NCI-H187 treated with DMSO at 0.1 percent for 48 hours (cell line): ENCODE data around the gene UBE2E2.

Experiments used
- DNase-seq: peaks from one replicate; lab custom pipeline; 2025; lab: John Stamatoyannopoulos, UW

UBE2E2 gene

DNA sequence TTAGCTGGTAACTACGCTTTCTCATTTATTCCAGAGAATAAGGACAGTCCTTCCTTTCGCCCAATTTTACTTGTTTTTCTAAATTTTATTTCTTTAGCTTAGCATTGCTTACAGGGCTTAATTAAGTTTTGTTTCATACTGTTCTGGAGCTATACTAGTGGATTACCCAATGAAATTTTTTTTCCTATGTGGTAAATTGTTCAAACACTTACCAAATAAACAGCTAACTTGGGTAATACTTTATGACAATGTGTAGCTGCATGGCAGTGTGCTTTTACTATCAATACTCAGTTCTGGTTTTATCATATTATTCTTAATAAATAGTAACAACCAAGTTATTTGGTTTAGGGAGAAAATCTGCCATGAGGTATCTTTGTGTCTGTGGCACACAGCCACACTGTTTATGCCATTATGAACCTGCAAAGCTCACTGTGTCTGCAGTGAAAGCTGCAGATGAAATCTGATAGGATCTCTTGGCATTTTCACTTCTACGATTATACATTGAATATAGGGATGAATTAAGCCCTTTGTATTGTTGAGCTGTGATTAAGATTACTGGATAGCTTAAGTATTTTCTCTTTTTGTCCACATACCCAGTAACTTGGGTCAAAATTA, 37.2 kb downstream of the UBE2E2 start:
- DNase-seq = no peak

DNA sequence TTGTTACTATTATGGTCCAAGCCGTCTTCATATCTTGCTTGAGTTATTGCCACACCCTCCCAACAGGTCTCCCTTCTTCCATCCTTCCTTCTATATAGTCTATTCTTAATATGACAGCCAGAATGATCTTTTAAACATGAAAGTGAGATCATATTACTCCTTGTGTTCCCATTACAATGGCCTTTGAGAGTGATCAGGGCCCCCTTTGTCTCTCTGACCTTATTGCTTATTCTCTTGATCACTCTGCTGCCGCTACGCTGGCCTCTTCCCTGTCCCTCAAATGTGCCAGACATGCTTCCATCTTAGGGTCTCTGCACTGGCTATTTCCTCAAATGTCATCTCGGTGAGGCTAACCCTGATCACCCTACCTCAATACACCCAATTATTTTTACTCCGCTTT, 38.1 kb downstream of the UBE2E2 start:
- no peak for DNase-seq

DNA sequence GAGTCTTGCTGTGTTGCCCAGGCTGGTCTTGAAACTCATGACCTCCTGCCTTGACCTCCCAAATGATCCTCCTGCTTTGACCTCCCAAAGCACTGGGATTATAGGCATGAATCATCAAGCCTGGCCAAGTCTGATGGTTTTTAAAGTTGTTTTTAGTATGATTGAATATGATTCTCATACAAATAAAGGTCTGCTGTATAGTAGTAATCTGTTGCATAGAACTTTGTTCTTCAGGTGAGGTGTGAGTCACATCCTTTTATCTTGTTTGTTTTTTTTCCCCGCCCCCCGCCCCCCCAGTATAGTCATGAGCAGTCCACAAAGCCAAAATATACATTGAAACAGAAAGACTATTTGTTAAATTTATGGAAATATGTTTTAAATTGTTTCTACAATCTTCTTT, 39.0 kb downstream of the UBE2E2 start:
- DNase-seq = no peak

DNA sequence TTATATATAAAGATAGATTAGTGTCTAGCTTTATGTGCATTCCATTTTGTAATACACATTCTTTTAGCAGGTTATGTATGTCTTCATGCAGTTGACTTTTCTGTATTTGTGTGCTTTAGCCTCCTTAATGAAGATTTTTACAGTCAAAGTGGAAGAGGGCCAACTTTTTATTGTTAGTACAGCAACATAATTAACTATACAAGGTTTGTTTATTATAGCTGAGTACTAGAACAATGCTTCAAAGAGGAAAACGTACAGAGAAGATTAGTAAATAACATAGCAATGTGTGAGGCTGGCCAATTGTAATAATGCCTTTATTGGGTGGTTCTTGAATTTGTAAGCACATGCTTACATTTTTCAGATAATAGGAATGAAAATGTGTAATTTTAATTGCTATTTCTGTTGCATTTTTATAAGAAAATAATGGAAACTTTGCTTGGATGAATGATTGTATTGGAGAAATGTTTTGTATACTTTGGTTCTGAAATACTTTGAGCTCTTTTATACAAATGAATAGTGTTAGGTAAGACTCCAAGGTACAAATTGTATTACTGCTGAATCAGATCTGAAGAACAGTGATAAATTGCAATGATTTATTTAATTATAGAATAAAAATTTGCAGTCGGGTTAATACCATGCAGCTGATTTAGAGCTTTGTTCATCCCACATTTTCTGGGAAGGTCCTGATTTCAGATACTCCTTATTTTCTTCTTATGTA, 41.4 kb downstream of the UBE2E2 start:
- no peak for DNase-seq

DNA sequence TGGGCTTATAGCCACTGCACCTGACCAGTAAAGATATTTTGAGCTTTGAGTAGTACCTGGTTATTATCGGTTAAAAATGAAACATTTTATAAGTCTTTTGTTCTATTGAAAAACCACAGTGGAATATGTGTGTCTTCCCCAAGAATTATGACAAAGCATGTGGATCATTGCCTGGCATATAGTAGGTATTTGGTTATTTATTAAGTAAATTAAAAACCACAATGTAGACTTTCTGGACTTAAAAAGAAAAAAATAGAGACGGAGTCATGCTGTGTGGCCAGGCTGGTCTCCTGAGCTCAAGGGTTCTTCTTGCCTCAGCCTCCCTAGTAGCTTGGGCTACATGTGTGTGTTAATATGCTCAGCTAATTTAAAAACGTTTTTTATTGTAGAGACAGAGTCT, 43.5 kb downstream of the UBE2E2 start:
- DNase-seq = no peak

DNA sequence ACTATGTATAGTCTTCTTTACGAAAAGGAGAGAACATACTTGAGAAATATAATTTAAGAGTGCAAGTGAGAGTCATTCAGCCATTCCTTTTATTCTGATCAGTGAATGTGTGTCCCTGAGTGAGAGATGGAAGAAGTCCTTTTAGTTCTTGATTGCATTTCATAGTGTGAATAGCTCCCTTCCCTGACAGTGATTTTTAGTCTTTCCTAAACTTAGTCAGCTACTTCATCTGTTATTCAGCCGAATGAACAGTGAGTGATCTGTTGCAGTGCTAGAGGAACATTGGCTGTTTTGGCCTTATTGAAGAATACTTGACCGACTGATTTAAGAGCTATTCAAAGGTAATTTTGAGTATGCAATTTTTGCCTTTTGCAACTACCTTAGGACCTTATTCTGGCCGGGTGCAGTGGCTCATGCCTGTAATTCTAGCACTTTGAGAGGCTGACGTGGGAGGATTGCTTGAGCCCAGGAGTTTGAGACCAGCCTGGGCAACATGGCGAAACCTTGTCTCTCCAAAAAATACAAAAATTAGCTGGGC, 45.5 kb downstream of the UBE2E2 start:
- no peak for DNase-seq

DNA sequence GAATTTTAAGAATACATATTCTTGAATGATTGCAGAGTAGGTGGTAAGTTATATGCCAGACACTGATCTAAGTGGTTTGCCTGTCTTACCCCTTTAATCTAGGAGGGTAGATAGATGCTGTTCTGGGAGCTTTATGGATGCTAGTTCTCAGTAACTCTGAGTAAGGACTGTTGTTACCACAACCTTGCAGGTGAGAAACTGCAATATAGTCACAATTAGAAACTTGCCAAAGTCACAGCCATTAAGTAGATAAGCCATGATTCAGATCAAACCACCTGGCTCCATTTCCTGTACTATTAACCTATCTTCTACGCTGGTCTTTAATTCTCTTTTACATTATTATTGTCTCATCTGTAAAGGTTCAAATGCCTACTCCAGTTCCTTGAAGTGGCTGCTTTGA, 46.8 kb downstream of the UBE2E2 start:
- DNase-seq = no peak

DNA sequence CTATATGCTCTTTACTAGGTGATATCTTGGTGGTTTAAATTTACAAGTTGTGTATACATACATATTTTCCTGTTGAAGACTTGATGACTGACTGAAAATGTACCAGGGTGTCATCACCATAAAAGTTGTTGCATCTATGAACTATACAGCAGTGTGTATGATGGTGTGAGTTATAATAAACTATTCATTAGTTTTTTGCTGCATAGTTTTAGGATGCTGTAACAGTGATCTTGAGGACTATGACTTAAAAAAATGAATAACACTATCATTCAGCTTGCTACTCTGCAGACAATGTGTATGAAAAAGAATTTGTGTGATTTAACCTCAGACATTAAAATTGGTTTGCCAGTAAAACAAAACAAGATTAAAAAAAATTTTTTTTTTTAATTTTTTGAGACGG, 49.0 kb downstream of the UBE2E2 start:
- DNase-seq = no peak

DNA sequence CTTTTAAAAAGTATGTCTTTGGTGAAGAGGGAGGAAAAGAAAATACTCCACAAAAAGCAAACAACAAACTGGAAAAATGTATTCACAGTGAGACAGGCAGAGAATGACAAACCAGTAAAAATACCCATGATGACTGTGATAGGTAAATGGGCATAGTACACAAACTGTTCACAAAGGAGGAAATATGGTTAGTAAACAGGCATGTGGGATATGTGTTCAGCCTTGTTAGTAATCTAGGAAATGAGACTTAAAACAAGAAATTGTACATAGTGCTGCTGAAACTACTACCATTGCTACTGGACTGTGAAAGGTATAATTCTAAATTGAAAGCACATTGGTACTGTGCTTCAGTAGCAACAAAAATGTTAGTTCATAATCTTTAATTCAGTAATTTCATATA, 50.1 kb downstream of the UBE2E2 start:
- DNase-seq = no peak

DNA sequence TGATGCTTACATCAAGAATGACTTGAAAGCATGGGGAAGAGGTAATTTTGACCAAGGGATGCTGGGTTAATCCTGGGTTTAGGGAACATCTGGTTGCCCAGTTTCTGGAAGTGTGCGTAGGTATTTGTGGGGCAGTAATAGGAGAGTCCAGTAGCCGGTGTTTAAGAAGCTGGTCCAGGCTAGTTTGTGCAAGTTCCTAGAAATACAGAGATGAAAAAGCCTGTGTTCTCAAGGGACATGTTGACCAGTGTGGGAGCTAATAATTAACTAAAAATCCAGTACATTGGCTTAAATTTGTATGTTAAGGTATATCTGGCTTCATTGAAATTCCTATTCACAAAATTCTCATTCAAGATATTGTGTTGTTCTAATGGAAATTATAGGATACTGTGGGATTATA, 51.2 kb downstream of the UBE2E2 start:
- DNase-seq = no peak

DNA sequence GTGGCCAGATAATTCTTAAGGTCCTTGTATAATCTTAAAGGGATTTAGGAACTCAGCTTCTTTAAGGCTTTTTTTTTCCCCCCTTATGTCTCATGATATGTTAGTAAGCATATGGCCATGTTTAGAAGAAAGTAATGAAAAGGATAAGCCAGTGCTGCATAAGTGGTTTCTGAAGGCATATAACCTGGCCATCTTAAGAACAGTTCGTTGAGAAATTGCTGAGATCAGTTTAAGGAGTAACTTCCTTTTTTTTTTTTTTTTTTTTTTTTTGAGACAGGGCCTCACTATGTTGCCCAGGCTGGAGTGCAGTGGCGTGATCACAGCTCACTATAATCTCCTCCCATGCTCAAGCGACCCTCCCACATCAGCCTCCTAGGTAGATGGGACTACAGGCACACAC, 51.7 kb downstream of the UBE2E2 start:
- DNase-seq = no peak

DNA sequence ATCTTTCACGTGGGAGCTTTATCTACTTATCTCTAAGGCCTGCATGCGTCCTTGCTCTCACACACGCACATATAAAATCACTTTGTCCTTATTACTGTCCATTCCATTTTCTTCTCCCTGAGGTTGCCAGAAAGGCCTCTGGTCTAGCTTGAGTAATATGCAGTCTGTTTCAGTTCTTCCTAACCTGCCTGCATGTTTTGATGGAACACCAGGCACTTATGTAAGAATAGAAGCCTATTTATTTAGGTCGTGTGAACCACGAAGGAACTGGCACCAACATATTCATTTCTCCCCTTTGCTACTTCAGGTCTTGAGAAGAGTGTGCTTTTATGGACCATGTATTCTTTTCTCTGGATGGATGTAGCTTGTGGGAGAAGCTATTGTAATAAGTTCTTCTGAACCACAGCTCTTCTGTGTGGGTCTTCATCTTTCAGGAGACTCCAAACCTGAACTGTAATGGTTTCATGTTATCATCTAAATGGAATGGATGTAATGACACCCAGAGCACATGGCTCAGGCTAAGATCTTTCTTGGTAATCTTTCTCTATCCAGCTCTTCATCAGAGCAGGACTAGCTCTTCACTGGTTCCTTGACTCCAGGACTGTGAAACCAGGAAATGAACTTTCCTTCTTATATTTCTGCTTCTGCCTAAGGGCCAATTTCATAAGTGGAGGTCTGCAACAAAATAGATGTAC, 53.8 kb downstream of the UBE2E2 start:
- no peak for DNase-seq

DNA sequence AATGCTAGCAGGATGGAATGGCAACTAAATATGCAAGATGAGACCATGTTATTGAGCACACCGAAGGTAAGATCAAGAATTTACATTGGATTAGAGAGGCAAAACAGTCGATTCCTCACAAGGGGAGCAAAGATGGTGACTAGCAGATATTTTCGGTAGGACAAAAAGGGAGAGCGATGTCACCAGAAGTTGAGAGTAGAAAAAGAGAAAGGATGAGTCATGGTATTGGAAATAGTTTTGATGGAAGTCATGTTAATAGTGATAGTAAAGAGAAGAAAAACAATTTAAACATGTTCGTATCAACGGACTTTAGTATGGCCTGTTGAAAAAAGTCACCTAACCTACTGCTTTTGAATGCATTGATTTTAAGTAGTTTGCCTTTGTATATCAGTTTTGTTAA, 55.0 kb downstream of the UBE2E2 start:
- no peak for DNase-seq

DNA sequence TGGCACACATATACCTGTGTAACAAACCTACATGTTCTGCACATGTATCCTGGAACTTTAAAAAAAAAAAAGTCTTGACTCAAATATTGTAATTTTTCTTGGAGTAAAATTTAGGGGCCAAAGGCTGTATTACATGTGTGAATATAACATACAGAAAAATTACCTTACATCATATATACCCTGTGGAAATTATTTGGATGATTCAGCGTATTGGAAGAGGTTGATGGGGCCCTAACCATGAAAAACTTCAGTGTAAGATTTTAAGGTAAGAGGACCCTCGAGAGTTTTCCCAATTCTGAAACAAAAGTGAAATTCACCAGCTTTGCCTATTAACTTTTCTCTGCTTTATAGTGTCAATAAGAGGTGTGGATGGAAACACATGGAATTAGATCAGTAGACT, 56.4 kb downstream of the UBE2E2 start:
- no peak for DNase-seq

DNA sequence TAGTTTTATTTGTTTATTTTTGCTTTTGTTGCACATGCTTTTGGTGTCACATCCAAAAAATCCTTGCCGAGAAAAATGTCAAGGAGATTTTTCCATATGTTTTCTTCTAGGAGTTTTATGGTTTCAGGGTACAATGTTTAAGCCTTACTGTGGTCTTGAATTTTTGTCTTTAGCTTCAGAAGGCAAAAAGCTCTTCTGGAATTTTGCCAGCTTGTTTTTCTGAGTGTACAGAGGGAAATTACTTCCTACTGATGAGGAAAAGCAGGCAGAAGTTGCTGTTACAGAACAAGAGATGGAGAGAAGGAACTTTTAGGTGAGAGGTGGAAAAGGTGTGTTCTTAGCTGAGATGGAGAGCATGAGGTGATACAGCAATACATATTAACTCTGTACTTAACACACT, 59.6 kb downstream of the UBE2E2 start:
- no peak for DNase-seq

DNA sequence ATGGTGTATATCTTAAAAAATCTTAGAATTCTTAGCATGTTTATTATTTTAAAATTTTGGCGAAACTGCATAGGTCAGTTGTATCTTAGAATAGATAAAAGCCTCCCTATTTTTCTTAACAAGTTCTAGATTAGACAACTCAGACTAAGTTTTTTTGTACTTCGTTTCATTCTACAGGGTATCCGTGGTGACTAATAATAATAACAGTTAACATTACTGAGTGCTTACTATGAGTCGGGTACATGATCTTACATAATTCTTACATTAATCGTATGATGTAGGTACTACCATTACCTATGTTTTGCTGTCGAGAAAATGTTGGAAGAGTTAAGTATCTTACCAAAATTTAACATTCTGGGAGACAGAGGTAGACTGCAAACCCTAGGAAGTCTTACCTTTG, 60.7 kb downstream of the UBE2E2 start:
- DNase-seq = no peak

DNA sequence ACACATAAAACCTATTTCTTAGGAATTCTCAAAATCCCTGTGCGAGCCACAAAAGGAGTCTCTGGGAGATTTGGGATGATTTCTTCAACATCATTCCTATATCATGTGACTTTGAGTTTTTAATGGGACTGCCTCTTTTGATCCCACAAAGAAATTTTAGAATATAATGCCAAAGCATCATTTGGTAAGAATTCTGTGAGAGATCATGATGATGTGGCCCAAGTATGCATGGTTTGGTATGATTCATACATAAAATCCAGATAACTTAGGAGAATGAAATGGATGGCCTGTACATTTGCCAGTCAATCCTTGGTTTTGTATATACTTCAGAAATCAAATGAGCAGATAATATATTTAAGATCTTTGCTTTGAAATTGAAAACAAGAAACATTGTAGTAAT, 61.3 kb downstream of the UBE2E2 start:
- DNase-seq = no peak

DNA sequence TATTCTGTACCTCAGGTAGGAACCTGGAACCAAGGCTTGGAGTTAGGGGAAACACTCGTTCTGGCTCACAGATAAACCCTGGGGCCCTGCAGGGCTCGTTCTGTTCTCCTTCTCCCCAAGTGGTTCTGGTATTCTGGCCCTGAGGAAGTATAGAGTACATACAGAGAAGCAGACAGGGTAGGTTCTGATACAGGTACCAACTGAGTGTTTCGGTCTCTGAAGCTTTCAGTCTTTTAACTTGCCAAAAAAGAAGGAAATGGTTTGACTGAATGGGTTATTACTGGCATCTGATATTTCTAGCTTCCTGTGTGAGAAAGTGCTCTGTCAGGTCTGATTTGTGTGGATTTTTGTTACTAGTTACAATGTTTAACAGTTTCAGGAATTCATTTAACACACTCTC, 67.3 kb downstream of the UBE2E2 start:
- no peak for DNase-seq

DNA sequence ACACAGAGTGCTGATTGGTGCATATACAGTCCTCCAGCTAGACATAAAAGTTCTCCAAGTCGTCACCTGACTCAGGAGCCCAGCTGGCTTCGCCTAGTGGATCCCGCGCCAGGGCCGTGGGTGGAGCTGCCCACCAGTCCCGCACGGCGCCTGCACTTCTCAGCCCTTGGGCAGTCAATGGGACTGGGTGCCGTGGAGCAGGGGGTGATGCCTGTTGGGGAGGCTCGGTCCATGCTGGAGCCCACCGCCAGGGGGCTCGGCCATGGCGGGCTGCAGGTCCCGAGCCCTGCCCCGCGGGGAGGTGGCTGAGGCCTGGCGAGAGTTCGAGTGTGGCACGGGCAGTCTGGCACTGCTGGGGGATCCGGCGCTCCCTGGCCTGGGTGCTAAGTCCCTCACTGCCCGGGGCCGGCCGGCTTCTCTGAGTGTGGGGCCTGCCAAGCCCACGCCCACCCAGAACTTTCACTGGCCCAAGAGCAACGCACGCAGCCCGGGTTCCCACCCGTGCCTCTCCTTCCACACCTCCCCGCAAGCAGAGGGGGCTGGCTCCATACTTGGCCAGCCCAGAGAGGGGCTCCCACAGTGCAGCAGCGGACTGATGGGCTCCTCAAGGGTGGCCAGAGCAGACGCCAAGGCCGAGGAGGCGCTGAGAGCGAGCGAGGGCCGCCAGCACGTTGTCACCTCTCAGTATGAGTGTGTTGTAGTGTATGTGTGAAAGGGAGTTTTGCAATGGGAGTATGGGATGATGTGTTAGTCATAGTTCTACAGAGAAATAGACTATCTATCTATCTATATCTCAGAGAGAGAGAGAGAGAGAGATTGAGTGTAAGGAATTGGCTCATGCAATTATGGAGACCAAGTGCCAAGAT, 69.0 kb downstream of the UBE2E2 start:
- no peak for DNase-seq

DNA sequence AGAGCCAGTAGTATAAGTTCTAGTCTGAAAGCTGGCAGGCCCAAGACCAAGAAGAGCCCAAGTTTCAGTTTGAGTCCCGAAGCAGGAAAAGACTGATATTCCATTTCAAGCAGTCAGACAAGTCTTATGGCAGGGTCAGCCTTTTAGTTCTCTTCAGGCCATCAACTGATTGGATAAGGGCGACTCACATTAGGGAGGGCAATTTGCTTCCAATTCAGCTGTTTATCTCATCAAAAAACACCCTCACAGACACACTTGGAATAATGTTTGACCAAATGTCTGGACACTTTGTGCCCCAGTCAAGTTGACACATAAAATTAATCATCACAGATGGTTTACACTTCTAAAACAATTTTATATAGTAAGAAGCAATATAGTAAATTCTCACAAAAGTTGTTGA, 69.7 kb downstream of the UBE2E2 start:
- no peak for DNase-seq

DNA sequence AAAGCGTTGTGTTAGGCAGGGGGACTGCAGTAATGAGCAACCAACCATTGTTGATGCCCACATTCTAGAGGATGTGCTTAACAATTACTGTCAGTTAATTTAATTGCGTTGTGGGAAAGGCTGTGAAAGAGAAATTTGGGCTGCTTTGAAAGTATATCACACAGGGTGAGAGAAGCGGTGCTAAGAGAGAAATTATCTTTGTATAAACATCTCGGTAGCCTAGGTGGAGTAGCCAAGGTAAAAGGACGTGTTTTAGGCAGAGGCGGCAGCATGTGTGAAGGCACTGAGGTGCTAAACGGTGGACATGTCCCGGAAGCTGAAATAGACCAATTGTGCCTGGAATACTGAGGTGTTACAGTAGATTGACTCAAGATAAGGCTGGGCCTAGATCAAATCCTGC, 71.9 kb downstream of the UBE2E2 start:
- DNase-seq = no peak

DNA sequence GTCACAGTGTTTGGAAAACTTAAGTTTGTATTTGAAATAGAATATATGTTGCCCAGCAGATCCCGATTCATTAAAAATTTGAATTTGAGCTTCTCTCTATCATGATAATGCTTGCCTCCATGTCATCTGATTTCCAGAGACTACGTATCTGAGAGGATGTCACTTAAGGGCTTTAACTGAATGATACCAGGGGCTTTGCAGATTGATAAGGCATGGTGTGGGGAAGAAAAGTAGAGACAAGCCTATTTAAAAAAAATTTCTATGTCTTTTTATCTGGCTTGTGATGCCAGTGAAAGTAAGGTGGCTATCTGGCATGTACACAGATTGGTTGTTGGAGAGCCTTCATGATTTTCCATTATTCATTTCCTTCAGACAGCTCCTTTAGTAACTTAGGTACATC, 72.7 kb downstream of the UBE2E2 start:
- no peak for DNase-seq
